ENCODE measurements around the gene CIT. TPM values are rescaled to one million over a fixed set of nuclear protein-coding genes. Genes with fewer than 3 reads are reported as not detected.
"Not testable (repeated sequence)": the region's sequence is repeated elsewhere in the genome, so short reads cannot be mapped to it uniquely, and the experiment has no call there.

The CIT gene
- total RNA-seq, 4 donors from 2014 or later: under 0.01 to 28.1 (median 5.8) TPM

DNA sequence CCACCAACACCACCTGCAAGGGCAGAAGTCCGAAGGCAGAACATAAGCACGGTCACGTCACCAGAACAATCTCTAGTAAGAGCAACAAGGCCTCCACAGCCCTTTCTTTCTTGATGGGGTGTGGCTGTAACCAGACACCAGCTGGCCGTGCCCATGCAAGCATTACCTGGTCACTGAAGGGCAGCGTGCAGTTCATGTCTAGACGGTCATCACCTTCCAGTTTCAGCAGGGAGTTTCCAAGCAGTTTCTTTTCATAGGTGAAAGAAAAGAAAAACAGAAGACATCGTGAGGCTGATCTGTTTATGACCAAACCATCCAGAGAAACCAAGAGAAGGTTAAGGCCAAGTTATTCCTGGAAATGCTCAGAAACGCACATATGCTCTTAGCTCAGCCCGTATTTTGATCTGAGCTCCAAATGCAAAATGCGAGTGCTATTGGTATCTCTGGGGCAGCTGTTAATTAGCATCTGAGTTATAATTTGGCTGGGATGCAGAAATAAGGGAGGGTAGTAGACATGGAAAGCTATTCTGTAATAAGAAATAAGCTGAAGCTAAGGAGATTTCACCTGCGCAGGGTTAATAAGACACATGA, 166.7 kb downstream of the CIT start:
- H3K4me1 ChIP-seq: no peaks in the 10 kb centered on the region
- no peak for DNase-seq
- no peaks in the 10 kb centered on the region for H3K36me3 ChIP-seq
- no peaks in the 10 kb centered on the region for H3K27me3 ChIP-seq
- intact Hi-C loops (cut with DNase I; ENCODE audit: low total_unique reads): no loop called here
- H3K9me3 ChIP-seq: no peaks in the 10 kb centered on the region
- TF ChIP-seq, protein P1, sequence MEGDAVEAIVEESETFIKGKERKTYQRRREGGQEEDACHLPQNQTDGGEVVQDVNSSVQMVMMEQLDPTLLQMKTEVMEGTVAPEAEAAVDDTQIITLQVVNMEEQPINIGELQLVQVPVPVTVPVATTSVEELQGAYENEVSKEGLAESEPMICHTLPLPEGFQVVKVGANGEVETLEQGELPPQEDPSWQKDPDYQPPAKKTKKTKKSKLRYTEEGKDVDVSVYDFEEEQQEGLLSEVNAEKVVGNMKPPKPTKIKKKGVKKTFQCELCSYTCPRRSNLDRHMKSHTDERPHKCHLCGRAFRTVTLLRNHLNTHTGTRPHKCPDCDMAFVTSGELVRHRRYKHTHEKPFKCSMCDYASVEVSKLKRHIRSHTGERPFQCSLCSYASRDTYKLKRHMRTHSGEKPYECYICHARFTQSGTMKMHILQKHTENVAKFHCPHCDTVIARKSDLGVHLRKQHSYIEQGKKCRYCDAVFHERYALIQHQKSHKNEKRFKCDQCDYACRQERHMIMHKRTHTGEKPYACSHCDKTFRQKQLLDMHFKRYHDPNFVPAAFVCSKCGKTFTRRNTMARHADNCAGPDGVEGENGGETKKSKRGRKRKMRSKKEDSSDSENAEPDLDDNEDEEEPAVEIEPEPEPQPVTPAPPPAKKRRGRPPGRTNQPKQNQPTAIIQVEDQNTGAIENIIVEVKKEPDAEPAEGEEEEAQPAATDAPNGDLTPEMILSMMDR (IDR thresholded peaks at IDR 0.05): no peak
- no peak for TF ChIP-seq POLR2A (IDR thresholded peaks at IDR 0.05)
- no peak overlapping the region for H3K4me3 ChIP-seq
- H3K27ac ChIP-seq: no peak overlapping the region

DNA sequence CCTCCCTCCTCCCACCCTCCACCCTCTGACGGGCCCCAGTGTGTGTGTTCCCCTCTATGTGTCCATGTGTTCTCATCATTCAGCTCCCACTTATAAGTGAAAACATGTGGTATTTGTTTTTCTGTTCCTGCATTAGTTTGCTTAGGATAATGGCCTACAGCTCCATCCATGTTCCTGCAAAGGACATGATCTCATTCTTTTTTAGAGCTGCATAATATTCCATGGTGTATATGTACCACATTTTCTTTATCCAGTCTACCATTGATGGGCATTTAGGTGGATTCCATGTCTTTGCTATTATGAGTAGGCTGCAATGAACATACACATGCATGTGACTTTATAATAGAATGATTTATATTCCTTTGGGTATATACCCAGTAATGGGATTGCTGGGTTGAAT, 170.7 kb downstream of the CIT start:
- H3K27me3 ChIP-seq; H3K27ac ChIP-seq; H3K4me1 ChIP-seq; H3K4me3 ChIP-seq; H3K9me3 ChIP-seq; H3K36me3 ChIP-seq; DNase-seq; intact Hi-C loops (cut with DNase I; ENCODE audit: low total_unique reads): not testable (repeated sequence)

GRCh38 chr12:119705182-119705581, 171.9 kb downstream of the CIT start:
- no peaks in the 10 kb centered on the region for H3K9me3 ChIP-seq
- H3K27ac ChIP-seq: no peak overlapping the region
- H3K4me3 ChIP-seq: no peak overlapping the region
- intact Hi-C loops (cut with DNase I; ENCODE audit: low total_unique reads): no loop called here
- H3K36me3 ChIP-seq: no peaks in the 10 kb centered on the region
- no peaks in the 10 kb centered on the region for H3K27me3 ChIP-seq
- no peaks in the 10 kb centered on the region for H3K4me1 ChIP-seq
- no peak for DNase-seq
- TF ChIP-seq POLR2A (IDR thresholded peaks at IDR 0.05): no peak
- TF ChIP-seq, protein P1 (IDR thresholded peaks at IDR 0.05): no peak

GRCh38 chr12:119704065-119704747, 172.9 kb downstream of the CIT start:
- Histone ChIP-seq H3K9me3 (no peaks in the 10 kb centered on the region), H3K27ac (no peak overlapping the region), H3K4me1 (no peaks in the 10 kb centered on the region), H3K27me3 (no peaks in the 10 kb centered on the region), H3K36me3 (no peaks in the 10 kb centered on the region), H3K4me3 (no peak overlapping the region)
- no peak for DNase-seq
- intact Hi-C loops (cut with DNase I; ENCODE audit: low total_unique reads): no loop called here
- TF ChIP-seq, protein P1 (IDR thresholded peaks at IDR 0.05): no peak
- no peak for TF ChIP-seq POLR2A (IDR thresholded peaks at IDR 0.05)

- no peak for TF ChIP-seq POLR2A (IDR thresholded peaks at IDR 0.05)
- TF ChIP-seq, protein P1 (IDR thresholded peaks at IDR 0.05): no peak
- Histone ChIP-seq H3K36me3 (no peaks in the 10 kb centered on the region), H3K27ac (no peak overlapping the region), H3K4me1 (no peaks in the 10 kb centered on the region), H3K4me3 (no peak overlapping the region), H3K9me3 (no peaks in the 10 kb centered on the region), H3K27me3 (no peaks in the 10 kb centered on the region)
- intact Hi-C loops (cut with DNase I; ENCODE audit: low total_unique reads): no loop called here
- no peak for DNase-seq
Measured at GRCh38 chr12:119700078-119700477, 177.0 kb downstream of the CIT start.
